ENCODE data around the gene ZNF724. TPM values are rescaled to one million over a fixed set of nuclear protein-coding genes. Genes with fewer than 3 reads are reported as not detected.

ZNF724 gene
- total RNA-seq, 1 experiment from 2014 or later: 8.2 TPM

DNA sequence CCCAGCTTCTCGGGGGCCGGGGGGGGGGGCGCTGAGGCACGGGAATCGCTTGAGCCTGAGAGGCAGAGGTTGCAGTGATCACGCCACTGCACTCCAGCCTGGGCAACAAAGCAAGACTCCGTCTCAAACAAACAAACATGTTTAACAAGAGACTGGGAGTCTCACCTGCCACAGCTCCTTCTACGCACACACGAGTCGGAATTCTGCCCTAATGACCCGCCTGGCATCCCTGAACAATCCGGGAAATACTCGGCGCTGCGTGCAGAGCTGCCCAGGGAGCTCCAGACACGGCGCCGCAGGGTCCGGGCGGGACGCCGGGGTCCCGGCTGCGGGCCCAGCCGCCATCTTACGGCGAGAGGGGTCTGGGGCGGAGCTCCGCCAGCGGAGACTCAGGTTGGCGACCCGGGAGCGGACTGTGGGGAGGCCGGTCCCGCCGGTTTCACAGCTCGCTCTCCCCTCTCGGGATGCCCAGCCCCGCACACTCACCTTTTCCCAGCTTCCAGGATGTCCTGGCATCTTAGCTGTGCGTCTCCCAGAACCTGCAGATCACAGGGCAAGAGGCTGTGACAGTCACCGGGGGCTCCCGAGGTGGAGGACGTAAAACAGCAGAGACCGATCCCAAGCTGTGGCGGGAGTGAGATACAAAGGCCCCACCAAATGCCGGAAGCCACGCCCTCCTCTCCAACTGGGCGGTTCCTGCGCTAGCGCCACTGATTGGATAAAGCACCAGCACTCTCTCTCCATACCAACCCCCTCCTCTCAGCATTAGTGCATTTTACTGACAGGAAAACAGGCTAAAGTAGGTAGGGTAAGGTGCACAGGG, 23.6 kb upstream of the ZNF724 start:
- peaks cover 2% of the 10 kb centered on the region for H3K9me3 Mint-ChIP-seq (ENCODE audit: low read depth, unreplicated experiment)
- H3K4me1 Mint-ChIP-seq (ENCODE audit: low read depth, unreplicated experiment): no peaks in the 10 kb centered on the region
- TF ChIP-seq, protein P1, sequence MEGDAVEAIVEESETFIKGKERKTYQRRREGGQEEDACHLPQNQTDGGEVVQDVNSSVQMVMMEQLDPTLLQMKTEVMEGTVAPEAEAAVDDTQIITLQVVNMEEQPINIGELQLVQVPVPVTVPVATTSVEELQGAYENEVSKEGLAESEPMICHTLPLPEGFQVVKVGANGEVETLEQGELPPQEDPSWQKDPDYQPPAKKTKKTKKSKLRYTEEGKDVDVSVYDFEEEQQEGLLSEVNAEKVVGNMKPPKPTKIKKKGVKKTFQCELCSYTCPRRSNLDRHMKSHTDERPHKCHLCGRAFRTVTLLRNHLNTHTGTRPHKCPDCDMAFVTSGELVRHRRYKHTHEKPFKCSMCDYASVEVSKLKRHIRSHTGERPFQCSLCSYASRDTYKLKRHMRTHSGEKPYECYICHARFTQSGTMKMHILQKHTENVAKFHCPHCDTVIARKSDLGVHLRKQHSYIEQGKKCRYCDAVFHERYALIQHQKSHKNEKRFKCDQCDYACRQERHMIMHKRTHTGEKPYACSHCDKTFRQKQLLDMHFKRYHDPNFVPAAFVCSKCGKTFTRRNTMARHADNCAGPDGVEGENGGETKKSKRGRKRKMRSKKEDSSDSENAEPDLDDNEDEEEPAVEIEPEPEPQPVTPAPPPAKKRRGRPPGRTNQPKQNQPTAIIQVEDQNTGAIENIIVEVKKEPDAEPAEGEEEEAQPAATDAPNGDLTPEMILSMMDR (IDR thresholded peaks at IDR 0.05; ENCODE audit: unreplicated experiment): no peak
- no TSS peak for BruUV-seq (replicated peaks)
- H3K27ac Mint-ChIP-seq (ENCODE audit: unreplicated experiment): peak overlapping the region; percentile 68
- intact Hi-C loops (cut with micrococcal nuclease; ENCODE audit: unreplicated experiment): no loop called here
- peak overlapping the region; percentile 79 for H3K4me3 Mint-ChIP-seq (ENCODE audit: low read depth, unreplicated experiment)
- CTCF ChIA-PET: interaction anchor here (0.5 kb wide), 1 partner anchor 48 kb away, joined by 3 read pairs; no protein-coding TSS in a partner anchor
- H3K27me3 Mint-ChIP-seq (ENCODE audit: unreplicated experiment): no peaks in the 10 kb centered on the region
- peaks cover 22% of the 10 kb centered on the region for H3K36me3 Mint-ChIP-seq (ENCODE audit: insufficient read depth, unreplicated experiment)
- peak; percentile 85 for DNase-seq

GRCh38 chr19:23273022-23273589, 22.9 kb upstream of the ZNF724 start:
- Mint-ChIP-seq H3K36me3 (ENCODE audit: insufficient read depth, unreplicated experiment) (peaks cover 22% of the 10 kb centered on the region), H3K27me3 (ENCODE audit: unreplicated experiment) (no peaks in the 10 kb centered on the region), H3K4me1 (ENCODE audit: low read depth, unreplicated experiment) (no peaks in the 10 kb centered on the region), H3K27ac (ENCODE audit: unreplicated experiment) (no peak overlapping the region), H3K4me3 (ENCODE audit: low read depth, unreplicated experiment) (peak overlapping the region; percentile 79), H3K9me3 (ENCODE audit: low read depth, unreplicated experiment) (peaks cover 2% of the 10 kb centered on the region)
- TF ChIP-seq, protein P1 (IDR thresholded peaks at IDR 0.05; ENCODE audit: unreplicated experiment): no peak
- CTCF ChIA-PET: no interaction called here
- DNase-seq: no peak
- intact Hi-C loops (cut with micrococcal nuclease; ENCODE audit: unreplicated experiment): no loop called here
- TSS peak; percentile 56 for BruUV-seq (replicated peaks)

DNA sequence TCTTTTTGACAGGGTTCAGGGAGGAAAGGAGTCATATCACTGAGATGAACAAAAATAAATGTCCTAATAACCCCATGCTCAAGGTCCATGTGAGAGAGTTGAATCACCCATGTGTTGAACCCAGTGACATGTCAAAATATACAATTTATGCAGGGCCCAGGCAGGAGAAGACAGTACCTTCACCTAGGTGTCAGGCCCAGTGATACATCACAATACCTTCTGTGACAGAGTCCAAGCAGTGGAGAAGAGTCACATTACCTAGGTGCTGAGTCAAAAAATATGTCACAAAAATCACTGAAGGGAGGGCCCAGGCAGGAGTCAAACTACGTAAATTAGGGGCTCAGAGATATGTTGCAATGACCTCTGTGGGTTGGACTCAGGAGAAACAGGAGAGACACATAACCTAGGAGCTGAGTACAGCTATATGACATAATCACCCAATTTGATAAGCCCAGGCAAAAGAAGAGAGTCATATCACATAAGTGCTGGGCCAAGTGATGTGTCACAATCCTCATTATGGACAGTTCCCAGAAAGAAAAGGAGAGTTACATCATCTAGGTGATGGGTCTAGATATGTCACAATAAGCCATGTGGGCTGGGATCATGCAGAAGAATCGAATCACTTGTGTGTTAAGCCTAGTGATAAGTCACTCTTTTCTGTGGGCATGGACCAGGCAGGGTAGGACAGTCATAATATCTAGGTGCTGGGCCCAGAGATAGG, 13.8 kb upstream of the ZNF724 start:
- no peak overlapping the region for H3K4me3 Mint-ChIP-seq (ENCODE audit: low read depth, unreplicated experiment)
- CTCF ChIA-PET: no interaction called here
- peaks cover 2% of the 10 kb centered on the region for H3K9me3 Mint-ChIP-seq (ENCODE audit: low read depth, unreplicated experiment)
- H3K27me3 Mint-ChIP-seq (ENCODE audit: unreplicated experiment): no peaks in the 10 kb centered on the region
- peaks cover 5% of the 10 kb centered on the region for H3K36me3 Mint-ChIP-seq (ENCODE audit: insufficient read depth, unreplicated experiment)
- H3K4me1 Mint-ChIP-seq (ENCODE audit: low read depth, unreplicated experiment): no peaks in the 10 kb centered on the region
- DNase-seq: no peak
- intact Hi-C loops (cut with micrococcal nuclease; ENCODE audit: unreplicated experiment): no loop called here
- TF ChIP-seq, protein P1 (IDR thresholded peaks at IDR 0.05; ENCODE audit: unreplicated experiment): no peak
- BruUV-seq (replicated peaks): no TSS peak
- no peak overlapping the region for H3K27ac Mint-ChIP-seq (ENCODE audit: unreplicated experiment)

DNA sequence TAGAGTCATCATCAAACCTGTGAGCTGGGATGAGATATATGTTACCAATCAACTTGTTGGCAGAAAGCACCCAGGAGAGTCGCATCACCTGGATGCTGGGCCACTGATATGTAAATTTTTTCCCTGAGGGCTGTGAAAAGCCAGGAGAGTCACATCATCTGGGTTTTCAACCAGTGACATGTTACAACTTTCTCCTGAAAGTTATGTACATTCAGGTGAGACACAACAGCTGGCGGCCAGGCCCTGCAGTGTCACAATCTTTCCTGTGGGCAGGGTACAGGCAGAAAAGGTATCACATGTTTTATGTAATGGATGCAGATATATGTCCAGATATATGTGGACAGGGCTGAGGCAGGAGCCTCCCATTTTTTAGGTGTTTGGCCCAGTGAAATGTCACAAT, 13.2 kb upstream of the ZNF724 start:
- DNase-seq: no peak
- Mint-ChIP-seq H3K27me3 (ENCODE audit: unreplicated experiment) (no peaks in the 10 kb centered on the region), H3K4me3 (ENCODE audit: low read depth, unreplicated experiment) (no peak overlapping the region), H3K27ac (ENCODE audit: unreplicated experiment) (no peak overlapping the region), H3K36me3 (ENCODE audit: insufficient read depth, unreplicated experiment) (peaks cover 5% of the 10 kb centered on the region), H3K9me3 (ENCODE audit: low read depth, unreplicated experiment) (peaks cover 2% of the 10 kb centered on the region), H3K4me1 (ENCODE audit: low read depth, unreplicated experiment) (no peaks in the 10 kb centered on the region)
- intact Hi-C loops (cut with micrococcal nuclease; ENCODE audit: unreplicated experiment): no loop called here
- TF ChIP-seq, protein P1 (IDR thresholded peaks at IDR 0.05; ENCODE audit: unreplicated experiment): no peak
- BruUV-seq (replicated peaks): no TSS peak
- CTCF ChIA-PET: no interaction called here
